ENCODE data around the gene MYO5B. TPM values are rescaled to one million over a fixed set of nuclear protein-coding genes. Genes with fewer than 3 reads are reported as not detected.

The MYO5B gene
- polyA plus RNA-seq, 2 of the 4 experiments (the other 2 are of a cell fraction): 6.4 to 18.4 TPM

DNA sequence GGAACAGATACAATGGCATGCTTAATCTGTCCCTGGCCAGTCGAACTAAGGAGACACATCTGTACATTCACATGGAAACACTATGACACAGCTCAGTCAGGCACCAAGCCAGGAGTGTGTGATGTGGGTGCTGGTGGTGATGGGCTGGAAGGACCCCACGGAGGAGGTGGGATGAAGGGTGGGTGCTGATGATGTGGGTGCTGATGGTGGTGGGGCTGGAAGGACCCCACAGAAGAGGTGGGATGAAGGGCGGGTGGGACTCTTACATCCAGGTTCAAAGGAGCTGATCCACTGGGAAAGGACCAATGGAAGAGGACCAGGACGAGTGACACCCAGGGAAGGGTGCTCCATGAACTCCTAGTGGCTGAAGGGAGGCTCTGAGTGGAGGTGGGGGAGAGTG, 346.8 kb downstream of the MYO5B start:
- DNase-seq (ENCODE audit: low read depth in 1 of 2, low spot score in 1 of 2): no peak
- no peak for FAIRE-seq
- no peak for ATAC-seq
- H3K4me2 ChIP-seq: peak overlapping the region; percentile 92
- peak overlapping the region; percentile 79 to 86; a peak in 4 of 6 replicates for H3K27ac ChIP-seq
- no peak overlapping the region for H3K4me3 ChIP-seq
- H3K4me1 ChIP-seq: peaks cover 24% of the 10 kb centered on the region
- WGBS (ENCODE audit: missing lambda C conversion rate): 80% methylated on average over 3 of the region's 4 CpGs
- ChIA-PET POLR2A (no interaction called here), CTCF (interaction anchor here (4.5 kb wide), 1 partner anchor 12 kb away, joined by 33 read pairs; no protein-coding TSS in a partner anchor)
- TF ChIP-seq, protein P1, sequence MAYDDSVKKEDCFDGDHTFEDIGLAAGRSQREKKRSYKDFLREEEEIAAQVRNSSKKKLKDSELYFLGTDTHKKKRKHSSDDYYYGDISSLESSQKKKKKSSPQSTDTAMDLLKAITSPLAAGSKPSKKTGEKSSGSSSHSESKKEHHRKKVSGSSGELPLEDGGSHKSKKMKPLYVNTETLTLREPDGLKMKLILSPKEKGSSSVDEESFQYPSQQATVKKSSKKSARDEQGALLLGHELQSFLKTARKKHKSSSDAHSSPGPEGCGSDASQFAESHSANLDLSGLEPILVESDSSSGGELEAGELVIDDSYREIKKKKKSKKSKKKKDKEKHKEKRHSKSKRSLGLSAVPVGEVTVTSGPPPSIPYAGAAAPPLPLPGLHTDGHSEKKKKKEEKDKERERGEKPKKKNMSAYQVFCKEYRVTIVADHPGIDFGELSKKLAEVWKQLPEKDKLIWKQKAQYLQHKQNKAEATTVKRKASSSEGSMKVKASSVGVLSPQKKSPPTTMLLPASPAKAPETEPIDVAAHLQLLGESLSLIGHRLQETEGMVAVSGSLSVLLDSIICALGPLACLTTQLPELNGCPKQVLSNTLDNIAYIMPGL (CRISPR knock-in tag; IDR thresholded peaks at IDR 0.05; ENCODE audit: borderline replicate concordance): no peak
- TF ChIP-seq CBX8 (IDR thresholded peaks at IDR 0.05): no peak
- no peak for TF ChIP-seq POLR2A (IDR thresholded peaks at IDR 0.05; ENCODE audit: low read length)
- TF ChIP-seq EHMT2 (IDR thresholded peaks at IDR 0.05; ENCODE audit: low read depth): no peak
- TF ChIP-seq TP53 (CRISPR knock-in tag; IDR thresholded peaks at IDR 0.05): no peak
- TF ChIP-seq NFE2L2 (conservative IDR thresholded peaks at IDR 0.05; ENCODE audit: low read length): no peak
- no peak for TF ChIP-seq NPAS2 (CRISPR knock-in tag; IDR thresholded peaks at IDR 0.05; ENCODE audit: borderline replicate concordance)
- no peak for TF ChIP-seq SREBF2 (IDR thresholded peaks at IDR 0.05)
- TF ChIP-seq PHF8 (IDR thresholded peaks at IDR 0.05; ENCODE audit: borderline replicate concordance, low read depth): no peak
- H3K9me3 ChIP-seq: no peaks in the 10 kb centered on the region

DNA sequence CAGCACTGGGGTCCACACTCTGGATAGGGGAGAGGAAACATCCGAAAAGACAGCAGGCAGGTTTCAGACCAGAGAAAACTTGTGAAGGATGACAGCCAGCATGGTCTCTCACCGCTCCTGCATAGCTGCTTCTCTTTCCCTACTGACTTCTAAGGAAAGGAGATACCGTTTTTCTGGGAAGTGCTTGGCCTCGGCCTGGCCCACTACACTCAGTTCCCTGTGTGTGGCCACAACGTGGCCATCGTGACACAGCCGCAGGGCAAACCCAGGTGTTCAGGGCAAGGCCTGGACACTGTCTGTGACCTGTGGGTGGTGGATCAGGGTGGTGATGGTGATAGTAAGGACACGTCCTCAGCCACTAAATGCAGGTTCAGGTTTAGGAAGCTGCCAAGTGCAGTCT, 347.4 kb downstream of the MYO5B start:
- POLR2A ChIA-PET: no interaction called here
- 96% methylated on average over 5 of the region's 8 CpGs for WGBS (ENCODE audit: missing lambda C conversion rate)
- Histone ChIP-seq H3K27ac (no peak overlapping the region; a peak in 2 of 6 replicates), H3K4me3 (no peak overlapping the region), H3K9me3 (no peaks in the 10 kb centered on the region), H3K4me2 (no peak overlapping the region; the same call in 2 of the 3 replicates), H3K4me1 (peaks cover 24% of the 10 kb centered on the region)
- FAIRE-seq (no peak), DNase-seq (ENCODE audit: low read depth in 1 of 2, low spot score in 1 of 2) (no peak), ATAC-seq (no peak)
- TF ChIP-seq ZSCAN20 (CRISPR knock-in tag; IDR thresholded peaks at IDR 0.05) (no peak), RARB (CRISPR knock-in tag; IDR thresholded peaks at IDR 0.05) (no peak), ZNF302 (CRISPR knock-in tag; IDR thresholded peaks at IDR 0.05) (no peak), NPAS2 (CRISPR knock-in tag; IDR thresholded peaks at IDR 0.05; ENCODE audit: borderline replicate concordance) (no peak), BCL3 (IDR thresholded peaks at IDR 0.05) (no peak), RCOR1 (IDR thresholded peaks at IDR 0.05; ENCODE audit: low read depth, low read length) (no peak), CHD2 (IDR thresholded peaks at IDR 0.05; ENCODE audit: low read length, partially characterized antibody) (no peak), ZFP36 (IDR thresholded peaks at IDR 0.05; ENCODE audit: borderline replicate concordance, partially characterized antibody) (no peak), HOXB5 (CRISPR knock-in tag; IDR thresholded peaks at IDR 0.05) (no peak), NR3C1 (IDR thresholded peaks at IDR 0.05) (no peak)
- CTCF ChIA-PET: interaction anchor here (3.5 to 4.5 kb wide), 2 partner anchors 11 to 13 kb away, joined by 17 to 33 read pairs; no protein-coding TSS in a partner anchor

- DNase-seq (ENCODE audit: low read depth in 1 of 2, low spot score in 1 of 2): no peak
- TF ChIP-seq PHF8 (IDR thresholded peaks at IDR 0.05; ENCODE audit: borderline replicate concordance, low read depth) (no peak), BHLHE40 (IDR thresholded peaks at IDR 0.05; ENCODE audit: low read depth, low read length) (no peak), NR3C1 (IDR thresholded peaks at IDR 0.05) (no peak), POLR2AphosphoS2 (conservative IDR thresholded peaks at IDR 0.05; ENCODE audit: low read length) (no peak), CBX8 (IDR thresholded peaks at IDR 0.05) (no peak)
- Histone ChIP-seq H3K4me3 (no peak overlapping the region), H3K27ac (no peak overlapping the region), H3K4me1 (peaks cover 24% of the 10 kb centered on the region), H3K4me2 (no peak overlapping the region), H3K9me3 (no peaks in the 10 kb centered on the region)
- POLR2A ChIA-PET: no interaction called here
- no peak for FAIRE-seq
- WGBS (ENCODE audit: missing lambda C conversion rate): 91% methylated on average over 9 of the region's 10 CpGs
- no peak for ATAC-seq
- CTCF ChIA-PET: interaction anchor here (1.0 to 3.5 kb wide), 2 partner anchors 8 to 12 kb away, joined by 3 to 17 read pairs; no protein-coding TSS in a partner anchor
Measured at GRCh38 chr18:49846718-49847470, 348.1 kb downstream of the MYO5B start.

All from A549 (cell line).